Activated B cell treated with CpG ODN at 0.5 μM for 24 hours (primary cell): ENCODE results near the gene B3GNT9. TPM values are rescaled to one million over a fixed set of nuclear protein-coding genes. Genes with fewer than 3 reads are reported as not detected.

Source experiments
- ATAC-seq: fragments of 200-7000 bp; cut with Tn5 transposase; one replicate; pipeline ENCODE4 v1.10.0; 2021; ENCODE audit warnings: low read depth, mild to moderate bottlenecking, moderate library complexity
- CTCF ChIA-PET: fragments of 350-600 bp; sonication (Branson Sonifier 250); formaldehyde crosslinking; loops from one replicate; lab custom pipeline; 2021; ENCODE audit warnings: antibody characterized with exemption; lab: Charles Lee
- POLR2A ChIA-PET: fragments of 350-600 bp; sonication (Branson Sonifier 250); formaldehyde crosslinking; loops from one replicate; lab custom pipeline; 2021; ENCODE audit warnings: antibody characterized with exemption; lab: Charles Lee
- DNase-seq: peaks from one replicate; pipeline ENCODE4 v3.0.0; 2022
- H3K27ac Mint-ChIP-seq: one replicate; pipeline ENCODE4 v1.8.0; 2020; ENCODE audit warnings: mixed read lengths
- H3K27me3 Mint-ChIP-seq: one replicate; pipeline ENCODE4 v1.8.0; 2021; ENCODE audit warnings: mixed read lengths
- H3K36me3 Mint-ChIP-seq: one replicate; pipeline ENCODE4 v1.8.0; 2021; ENCODE audit warnings: low read depth, mixed read lengths
- H3K4me1 Mint-ChIP-seq: one replicate; pipeline ENCODE4 v1.8.0; 2021; ENCODE audit warnings: mixed read lengths
- H3K4me3 Mint-ChIP-seq: one replicate; pipeline ENCODE4 v1.8.0; 2020; ENCODE audit warnings: mild to moderate bottlenecking, mixed read lengths
- H3K9me3 Mint-ChIP-seq: one replicate; pipeline ENCODE4 v1.8.0; 2020; ENCODE audit warnings: mixed read lengths
- CTCF ChIP-seq: fragments of 200-600 bp; IDR thresholded peaks from one replicate; pipeline ENCODE4 v1.8.0; 2022; ENCODE audit warnings: antibody characterized with exemption, mild to moderate bottlenecking
- intact Hi-C: fragments of 100-400 bp; cut with micrococcal nuclease; formaldehyde crosslinking; loops from one replicate; pipeline ENCODE4 v1.15.1; 2024
- total RNA-seq: library from RNA; stranded (reverse); gene quantifications from 2 replicates; pipeline ENCODE4 v1.2.3, GENCODE V29; 2022

B3GNT9 gene
- total RNA-seq, 1 donor from 2014 or later, result 0.93 TPM

- intact Hi-C loops, result loop anchor here (5.0 kb wide), 1 partner anchor 1375 kb away; the partner anchor contains the start of gene ZFP90
- Mint-ChIP-seq H3K4me1 (peaks cover 52% of the 10 kb centered on the region), H3K4me3 (peak overlapping the region; percentile 59), H3K9me3 (no peaks in the 10 kb centered on the region), H3K27ac (no peak overlapping the region), H3K27me3 (peaks cover 40% of the 10 kb centered on the region), H3K36me3 (peaks cover 3% of the 10 kb centered on the region)
- DNase-seq (no peak), ATAC-seq (no peak)
- ChIA-PET CTCF (interaction anchor here (0.8 to 1.3 kb wide), 2 partner anchors 65 to 208 kb away, joined by 3 read pairs; partner anchors contain the start of gene TMEM208), POLR2A (interaction anchor here (0.5 to 1.1 kb wide), 6 partner anchors 8 to 299 kb away, joined by 3 to 6 read pairs (median 4); partner anchors contain the start of gene B3GNT9)
- TF ChIP-seq CTCF, result no peak
Measured at GRCh38 chr16:67162506-67163163, 11.8 kb upstream of the B3GNT9 start.

- Mint-ChIP-seq H3K27me3 (peaks cover 30% of the 10 kb centered on the region), H3K9me3 (no peaks in the 10 kb centered on the region), H3K27ac (no peak overlapping the region), H3K36me3 (peaks cover 3% of the 10 kb centered on the region), H3K4me1 (peaks cover 56% of the 10 kb centered on the region), H3K4me3 (no peak overlapping the region)
- intact Hi-C loops, result loop anchor here (5.0 kb wide), 1 partner anchor 1376 kb away; the partner anchor contains the start of gene ZFP90
- DNase-seq, result no peak
- TF ChIP-seq CTCF, result no peak
- CTCF ChIA-PET, result no interaction called here
- POLR2A ChIA-PET, result no interaction called here
- ATAC-seq, result no peak
Measured at GRCh38 chr16:67161595-67162058, 10.8 kb upstream of the B3GNT9 start.

GRCh38 chr16:67158637-67159600 is 8.1 kb upstream of the B3GNT9 start:
- peaks cover 13% of the 10 kb centered on the region for H3K27me3 Mint-ChIP-seq
- DNase-seq, result peak; percentile 78
- ChIA-PET CTCF (interaction anchor here (1.4 to 2.2 kb wide), 3 partner anchors 26 to 141 kb away, joined by 3 to 14 read pairs (median 12); no protein-coding TSS in a partner anchor), POLR2A (interaction anchor here (0.5 to 2.2 kb wide), 11 partner anchors 8 to 926 kb away, joined by 3 to 20 read pairs (median 3); partner anchors contain the start of genes B3GNT9, CBFB, CTCF and FHOD1)
- H3K36me3 Mint-ChIP-seq, result peaks cover 3% of the 10 kb centered on the region
- TF ChIP-seq CTCF, result no peak
- peak overlapping the region; percentile 94 for H3K27ac Mint-ChIP-seq
- no peaks in the 10 kb centered on the region for H3K9me3 Mint-ChIP-seq
- peaks cover 58% of the 10 kb centered on the region for H3K4me1 Mint-ChIP-seq
- H3K4me3 Mint-ChIP-seq, result peak overlapping the region; percentile 94
- ATAC-seq, result peak; percentile 61
- intact Hi-C loops, result loop anchor here (1.0 to 10.0 kb wide), 7 partner anchors 15 to 506 kb away; partner anchors contain the start of genes ACD, C16orf86, CBFB and E2F4

GRCh38 chr16:67157892-67158635 is 7.3 kb upstream of the B3GNT9 start:
- POLR2A ChIA-PET, result interaction anchor here (0.5 to 2.2 kb wide), 10 partner anchors 7 to 1165 kb away, joined by 3 to 20 read pairs (median 4); partner anchors contain the start of genes B3GNT9, CBFB, CTCF and FHOD1
- no peak for DNase-seq
- Mint-ChIP-seq H3K27ac (peak overlapping the region; percentile 94), H3K27me3 (peaks cover 13% of the 10 kb centered on the region), H3K4me3 (peak overlapping the region; percentile 94), H3K36me3 (peaks cover 3% of the 10 kb centered on the region), H3K4me1 (peaks cover 54% of the 10 kb centered on the region), H3K9me3 (no peaks in the 10 kb centered on the region)
- TF ChIP-seq CTCF, result no peak
- intact Hi-C loops, result loop anchor here (2.0 to 10.0 kb wide), 4 partner anchors 35 to 507 kb away; partner anchors contain the start of genes ACD, C16orf86, E2F4 and ENKD1
- CTCF ChIA-PET, result interaction anchor here (1.0 to 2.2 kb wide), 5 partner anchors 20 to 206 kb away, joined by 3 to 14 read pairs (median 4); no protein-coding TSS in a partner anchor
- no peak for ATAC-seq
